GM18868 (cell line): ENCODE results near the gene OR52K1.
"Not testable (repeated sequence)": the region's sequence is repeated elsewhere in the genome, so short reads cannot be mapped to it uniquely, and the experiment has no call there.

Experiments
- ATAC-seq: cut with Tn5 transposase; IDR thresholded peaks from one replicate; pipeline ENCODE4 v1.9.1; 2021; ENCODE audit warnings: mild to moderate bottlenecking, moderate library complexity; ENCODE audit not compliant: unreplicated experiment

The OR52K1 gene

GRCh38 chr11:4491405-4491804 lies 9.0 kb downstream of the OR52K1 start:
- ATAC-seq: not testable (repeated sequence)

GRCh38 chr11:4491878-4492606 lies 9.6 kb downstream of the OR52K1 start:
- no peak for ATAC-seq

- no peak for ATAC-seq
Observed at GRCh38 chr11:4493480-4493818, 11.0 kb downstream of the OR52K1 start.

GRCh38 chr11:4495487-4495886 lies 13.0 kb downstream of the OR52K1 start:
- ATAC-seq: no peak

GRCh38 chr11:4495986-4496385 lies 13.5 kb downstream of the OR52K1 start:
- ATAC-seq: no peak

GRCh38 chr11:4496557-4497248 lies 14.3 kb downstream of the OR52K1 start:
- no peak for ATAC-seq

- no peak for ATAC-seq
Observed at GRCh38 chr11:4508886-4509285, 26.4 kb downstream of the OR52K1 start.

GRCh38 chr11:4511282-4512245 lies 29.1 kb downstream of the OR52K1 start:
- no peak for ATAC-seq

- ATAC-seq: no peak
Observed at GRCh38 chr11:4514196-4514595, 31.8 kb downstream of the OR52K1 start.

GRCh38 chr11:4522339-4522738 lies 39.9 kb downstream of the OR52K1 start:
- no peak for ATAC-seq

GRCh38 chr11:4522752-4523151 lies 40.3 kb downstream of the OR52K1 start:
- ATAC-seq: no peak

- ATAC-seq: no peak
Observed at GRCh38 chr11:4523666-4524065, 41.2 kb downstream of the OR52K1 start.

GRCh38 chr11:4527926-4528325 lies 45.5 kb downstream of the OR52K1 start:
- ATAC-seq: no peak

GRCh38 chr11:4531686-4532085 lies 49.2 kb downstream of the OR52K1 start:
- ATAC-seq: not testable (repeated sequence)

GRCh38 chr11:4539603-4540219 lies 57.3 kb downstream of the OR52K1 start:
- peak; percentile 81 for ATAC-seq

- ATAC-seq: no peak
Observed at GRCh38 chr11:4541071-4541470, 58.6 kb downstream of the OR52K1 start.
